ENCODE results near the gene FOXC2.

DNA sequence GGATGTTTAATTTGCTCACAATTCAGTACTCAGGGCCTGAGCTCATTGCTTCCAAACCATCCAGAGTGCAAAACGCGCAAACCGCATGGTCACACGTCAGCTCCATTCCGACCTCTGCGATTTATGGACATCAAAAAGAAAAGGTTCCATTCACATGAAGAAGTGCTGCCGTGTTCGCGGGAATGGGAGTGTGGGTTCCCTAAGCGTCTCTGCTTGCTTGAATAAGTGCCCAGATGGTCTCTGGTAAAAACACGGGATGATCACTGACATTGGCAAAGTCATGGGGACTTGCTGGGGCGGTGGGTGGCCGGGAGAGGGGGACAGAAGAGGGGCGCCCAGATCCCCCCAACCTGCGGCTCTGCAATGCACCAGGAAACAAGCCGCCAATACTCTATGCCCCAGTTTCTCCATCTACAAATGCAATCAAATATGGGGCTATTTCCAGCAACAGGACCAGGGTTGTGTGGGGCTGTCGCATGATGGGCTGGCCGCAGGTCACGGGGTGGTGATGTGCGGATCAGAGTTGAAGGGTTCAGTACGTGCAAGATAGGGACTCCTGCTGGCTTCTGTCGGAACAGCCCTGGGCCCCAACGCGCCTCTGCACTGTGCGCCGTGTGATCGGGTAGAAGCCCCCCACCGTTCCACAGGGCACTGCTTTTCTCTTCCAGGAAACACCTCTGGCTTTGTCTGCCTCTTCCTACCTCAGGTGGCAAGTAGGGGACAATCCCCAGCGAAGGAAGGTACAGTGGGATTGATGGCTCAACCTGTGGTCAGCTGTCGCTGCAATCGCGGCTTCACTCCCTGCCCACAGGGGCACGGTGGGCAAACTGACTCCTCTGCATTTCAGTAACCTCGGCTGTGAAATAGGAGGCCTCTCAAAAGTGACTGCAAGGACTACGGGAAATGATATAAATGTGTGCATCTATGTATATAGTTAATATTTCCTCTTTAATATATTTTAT lies 45.1 kb upstream of the FOXC2 start:
- TF ChIP-seq, protein P1, sequence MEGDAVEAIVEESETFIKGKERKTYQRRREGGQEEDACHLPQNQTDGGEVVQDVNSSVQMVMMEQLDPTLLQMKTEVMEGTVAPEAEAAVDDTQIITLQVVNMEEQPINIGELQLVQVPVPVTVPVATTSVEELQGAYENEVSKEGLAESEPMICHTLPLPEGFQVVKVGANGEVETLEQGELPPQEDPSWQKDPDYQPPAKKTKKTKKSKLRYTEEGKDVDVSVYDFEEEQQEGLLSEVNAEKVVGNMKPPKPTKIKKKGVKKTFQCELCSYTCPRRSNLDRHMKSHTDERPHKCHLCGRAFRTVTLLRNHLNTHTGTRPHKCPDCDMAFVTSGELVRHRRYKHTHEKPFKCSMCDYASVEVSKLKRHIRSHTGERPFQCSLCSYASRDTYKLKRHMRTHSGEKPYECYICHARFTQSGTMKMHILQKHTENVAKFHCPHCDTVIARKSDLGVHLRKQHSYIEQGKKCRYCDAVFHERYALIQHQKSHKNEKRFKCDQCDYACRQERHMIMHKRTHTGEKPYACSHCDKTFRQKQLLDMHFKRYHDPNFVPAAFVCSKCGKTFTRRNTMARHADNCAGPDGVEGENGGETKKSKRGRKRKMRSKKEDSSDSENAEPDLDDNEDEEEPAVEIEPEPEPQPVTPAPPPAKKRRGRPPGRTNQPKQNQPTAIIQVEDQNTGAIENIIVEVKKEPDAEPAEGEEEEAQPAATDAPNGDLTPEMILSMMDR (IDR thresholded peaks at IDR 0.05), result no peak
- TF ChIP-seq EP300 (IDR thresholded peaks at IDR 0.05) (no peak), POLR2A (IDR thresholded peaks at IDR 0.05) (no peak)

Measured in sigmoid colon (tissue), 4 donors.